H9 (cell line): ENCODE data around the gene KIF5A. TPM values are rescaled to one million over a fixed set of nuclear protein-coding genes. Genes with fewer than 3 reads are reported as not detected.
"Not testable (repeated sequence)": the region's sequence is repeated elsewhere in the genome, so short reads cannot be mapped to it uniquely, and the experiment has no call there.

Source experiments
- DNase-seq: peaks from one replicate; pipeline ENCODE4 v3.0.0-alpha.2; 2017
- H2AFZ ChIP-seq: one replicate; pipeline ENCODE4 v1.6.1; 2013; ENCODE audit warnings: mild to moderate bottlenecking, low read length, control low read depth, moderate library complexity
- H2AK5ac ChIP-seq: 2 replicates; pipeline ENCODE4 v1.6.1; 2013; ENCODE audit warnings: low read length, control low read depth, mixed read lengths; ENCODE audit not compliant: insufficient read length
- H2BK120ac ChIP-seq: one replicate; pipeline ENCODE4 v1.6.1; 2013; ENCODE audit warnings: low read depth, mild to moderate bottlenecking, low read length, control low read depth, inconsistent platforms; ENCODE audit not compliant: poor library complexity, severe bottlenecking
- H2BK12ac ChIP-seq: 2 replicates; pipeline ENCODE4 v1.6.1; 2013; ENCODE audit warnings: low read length, control low read depth, mixed read lengths, low read depth; ENCODE audit not compliant: insufficient read length
- H2BK15ac ChIP-seq: 2 replicates; pipeline ENCODE4 v1.6.1; 2013; ENCODE audit warnings: low read depth, low read length, control low read depth
- H2BK20ac ChIP-seq: one replicate; pipeline ENCODE4 v1.6.1; 2013; ENCODE audit warnings: low read depth, mild to moderate bottlenecking, low read length, control low read depth, inconsistent platforms; ENCODE audit not compliant: poor library complexity, severe bottlenecking
- H2BK5ac ChIP-seq: 2 replicates; pipeline ENCODE4 v1.6.1; 2013; ENCODE audit warnings: low read length, control low read depth, mixed read lengths; ENCODE audit not compliant: insufficient read length
- H3K14ac ChIP-seq: 2 replicates; pipeline ENCODE4 v1.6.1; 2013; ENCODE audit warnings: low read length, control low read depth; ENCODE audit not compliant: insufficient read depth
- H3K18ac ChIP-seq: 2 replicates; pipeline ENCODE4 v1.6.1; 2013; ENCODE audit warnings: low read depth, mild to moderate bottlenecking, mixed read lengths, low read length, control low read depth; ENCODE audit not compliant: insufficient read length
- H3K23ac ChIP-seq: 2 replicates; pipeline ENCODE4 v1.6.1; 2013; ENCODE audit warnings: low read length, control low read depth, mixed read lengths, low read depth; ENCODE audit not compliant: insufficient read length
- H3K23me2 ChIP-seq: 2 replicates; pipeline ENCODE4 v1.6.1; 2013; ENCODE audit warnings: low read depth, mild to moderate bottlenecking, mixed read lengths, low read length, control low read depth; ENCODE audit not compliant: insufficient read length, poor library complexity, severe bottlenecking
- H3K27ac ChIP-seq: 2 replicates; pipeline ENCODE4 v1.5.1; 2013; ENCODE audit warnings: low read length, control low read depth, mixed read lengths, low read depth; ENCODE audit not compliant: insufficient read length
- H3K27me3 ChIP-seq: 2 replicates; pipeline ENCODE4 v1.6.1; 2013; ENCODE audit warnings: low read length, control low read depth, inconsistent platforms; ENCODE audit not compliant: insufficient read depth
- H3K4ac ChIP-seq: 2 replicates; pipeline ENCODE4 v1.6.1; 2013; ENCODE audit warnings: low read depth, mild to moderate bottlenecking, control low read depth, inconsistent platforms, low read length, moderate library complexity
- H3K4me1 ChIP-seq: 2 replicates; pipeline ENCODE4 v1.6.1; 2013; ENCODE audit warnings: low read length, control low read depth, inconsistent platforms; ENCODE audit not compliant: insufficient read depth
- H3K4me2 ChIP-seq: 2 replicates; pipeline ENCODE4 v1.6.1; 2013; ENCODE audit warnings: low read length, control low read depth, mixed read lengths; ENCODE audit not compliant: insufficient read length, insufficient read depth
- H3K56ac ChIP-seq: 2 replicates; pipeline ENCODE4 v1.6.1; 2013; ENCODE audit warnings: low read depth, mild to moderate bottlenecking, mixed read lengths, low read length, control low read depth; ENCODE audit not compliant: insufficient read length
- H3K79me1 ChIP-seq: 2 replicates; pipeline ENCODE4 v1.6.1; 2013; ENCODE audit warnings: low read depth, mild to moderate bottlenecking, moderate library complexity, low read length, control low read depth, inconsistent platforms; ENCODE audit not compliant: insufficient read depth, poor library complexity, severe bottlenecking
- H3K79me2 ChIP-seq: 2 replicates; pipeline ENCODE4 v1.6.1; 2013; ENCODE audit warnings: low read length, control low read depth, inconsistent platforms; ENCODE audit not compliant: insufficient read depth
- H3K9ac ChIP-seq: 2 replicates; pipeline ENCODE4 v1.6.1; 2013; ENCODE audit warnings: low read length, control low read depth, mixed read lengths; ENCODE audit not compliant: insufficient read length; ENCODE audit errors: extremely low read depth
- H3K9me3 ChIP-seq: one replicate; pipeline ENCODE4 v1.6.1; 2013; ENCODE audit warnings: low read depth, low read length, inconsistent platforms; ENCODE audit not compliant: control insufficient read depth
- H3T11ph ChIP-seq: one replicate; pipeline ENCODE4 v1.6.1; 2013; ENCODE audit warnings: mild to moderate bottlenecking, low read length, control low read depth, inconsistent platforms
- H4K20me1 ChIP-seq: one replicate; pipeline ENCODE4 v1.6.1; 2013; ENCODE audit not compliant: control insufficient read depth, insufficient read length, insufficient read depth
- H4K5ac ChIP-seq: 2 replicates; pipeline ENCODE4 v1.6.1; 2013; ENCODE audit warnings: low read depth, mild to moderate bottlenecking, mixed read lengths, low read length, control low read depth; ENCODE audit not compliant: insufficient read length
- H4K8ac ChIP-seq: replicated peaks from 2 replicates; pipeline ENCODE4 v1.6.1; 2013; ENCODE audit warnings: low read length, control low read depth, mixed read lengths, low read depth; ENCODE audit not compliant: insufficient read length
- H4K91ac ChIP-seq: 2 replicates; pipeline ENCODE4 v1.6.1; 2013; ENCODE audit warnings: low read depth, mild to moderate bottlenecking, moderate library complexity, mixed read lengths, low read length, control low read depth; ENCODE audit not compliant: insufficient read length
- H3K27ac Mint-ChIP-seq, 3 experiments: 2 replicates in 2 of 3; 3 replicates in 1 of 3; pipeline ENCODE4 v1.8.0; 2020 to 2021; ENCODE audit warnings: mixed read lengths in 3 of 3, mild to moderate bottlenecking in 1 of 3, moderate library complexity in 1 of 3
- H3K27me3 Mint-ChIP-seq: 2 replicates; pipeline ENCODE4 v1.8.0; 2021; ENCODE audit warnings: low read depth, mild to moderate bottlenecking, moderate library complexity, mixed read lengths
- H3K36me3 Mint-ChIP-seq, 3 experiments: 2 replicates in 2 of 3; 3 replicates in 1 of 3; pipeline ENCODE4 v1.8.0; 2020 to 2021; ENCODE audit warnings: low read depth in 3 of 3, mixed read lengths in 3 of 3; ENCODE audit not compliant: insufficient read depth in 1 of 3
- H3K4me1 Mint-ChIP-seq, 2 experiments: 2 replicates each; pipeline ENCODE4 v1.8.0; 2020; ENCODE audit warnings: mixed read lengths in 2 of 2
- H3K4me3 Mint-ChIP-seq, 2 experiments: 2 replicates in 1 of 2; 3 replicates in 1 of 2; pipeline ENCODE4 v1.8.0; 2020 to 2021; ENCODE audit warnings: mild to moderate bottlenecking in 2 of 2, mixed read lengths in 2 of 2, moderate library complexity in 1 of 2
- H3K9me3 Mint-ChIP-seq, 2 experiments: 2 replicates in 1 of 2; 3 replicates in 1 of 2; pipeline ENCODE4 v1.8.0; 2020; ENCODE audit warnings: mild to moderate bottlenecking in 2 of 2, mixed read lengths in 2 of 2, moderate library complexity in 1 of 2
- WGBS: extraction: QIAGEN DNeasy Blood & Tissue Kit; methylation state at CpG from one replicate; pipeline ENCODE4 v1.1.7; 2013; ENCODE audit warnings: missing lambda C conversion rate, low lambda C conversion rate, mixed read lengths; ENCODE audit not compliant: insufficient read length; ENCODE audit errors: extremely low coverage; 5-methylcytosine and 5-hydroxymethylcytosine counted together
- total RNA-seq: library from RNA; stranded (reverse); gene quantifications from 2 replicates; pipeline ENCODE4 v1.2.1, GENCODE V29; 2021

The KIF5A gene
- total RNA-seq, 1 experiment from 2014 or later, result 18.5 TPM

DNA sequence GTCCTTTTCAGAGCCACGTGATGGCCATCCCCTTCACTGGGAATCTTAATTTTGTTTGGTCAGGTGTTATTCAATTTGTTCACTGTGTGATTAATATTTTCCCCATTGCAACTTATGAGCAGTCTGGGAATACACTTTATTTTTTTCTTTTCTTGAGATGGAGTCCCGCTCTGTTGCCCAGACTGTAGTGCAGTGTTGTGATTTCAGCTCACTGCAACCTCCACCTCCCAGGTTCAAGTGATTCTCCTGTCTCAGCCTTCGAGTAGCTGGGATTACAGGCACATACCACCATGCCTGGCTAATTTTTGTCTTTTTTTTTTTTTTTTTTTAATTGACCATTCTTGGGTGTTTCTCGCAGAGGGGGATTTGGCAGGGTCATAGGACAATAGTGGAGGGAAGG, 43.3 kb upstream of the KIF5A start:
- H3K23ac ChIP-seq, H3K79me2 ChIP-seq, H3K27me3 Mint-ChIP-seq, H2AK5ac ChIP-seq, H3K56ac ChIP-seq, H4K5ac ChIP-seq, H4K91ac ChIP-seq, H2AFZ ChIP-seq, H3K18ac ChIP-seq, H3K4me2 ChIP-seq, H3T11ph ChIP-seq, H3K23me2 ChIP-seq, H3K4me1 Mint-ChIP-seq, H2BK20ac ChIP-seq, H4K8ac ChIP-seq, H2BK15ac ChIP-seq, H3K4me3 Mint-ChIP-seq, H2BK12ac ChIP-seq, DNase-seq, H3K9me3 ChIP-seq, H3K9ac ChIP-seq, H3K4me1 ChIP-seq, H3K4ac ChIP-seq, H3K79me1 ChIP-seq, H2BK120ac ChIP-seq, H3K9me3 Mint-ChIP-seq, H3K27me3 ChIP-seq, H3K14ac ChIP-seq, H3K27ac Mint-ChIP-seq, H3K27ac ChIP-seq, H4K20me1 ChIP-seq, H2BK5ac ChIP-seq: not testable (repeated sequence)
- H3K36me3 Mint-ChIP-seq, result peaks cover 67 to 85% (median 73%) of the 10 kb centered on the region in 3 experiments
- no CpG with 5 or more reads among the region's 4 CpGs for whole genome bisulfite sequencing

- H3K14ac ChIP-seq, H3K56ac ChIP-seq, H4K20me1 ChIP-seq, H3K27ac ChIP-seq, H3K4ac ChIP-seq, H3K27ac Mint-ChIP-seq, H3K9me3 ChIP-seq, H2AFZ ChIP-seq, H2BK20ac ChIP-seq, H3K4me3 Mint-ChIP-seq, H2BK12ac ChIP-seq, H3K4me1 ChIP-seq, H2BK15ac ChIP-seq, H3K18ac ChIP-seq, H2BK5ac ChIP-seq, H3K27me3 Mint-ChIP-seq, H2BK120ac ChIP-seq, H2AK5ac ChIP-seq, H4K5ac ChIP-seq, H4K8ac ChIP-seq, H4K91ac ChIP-seq, DNase-seq, H3K4me1 Mint-ChIP-seq, H3K23me2 ChIP-seq, H3K4me2 ChIP-seq, H3K23ac ChIP-seq, H3K79me1 ChIP-seq, H3K79me2 ChIP-seq, H3K9ac ChIP-seq, H3T11ph ChIP-seq, H3K9me3 Mint-ChIP-seq, H3K27me3 ChIP-seq: not testable (repeated sequence)
- peaks cover 71 to 86% (median 75%) of the 10 kb centered on the region in 3 experiments for H3K36me3 Mint-ChIP-seq
- WGBS, result no CpG with 5 or more reads among the region's 28 CpGs
Measured at GRCh38 chr12:57507796-57508195, 42.0 kb upstream of the KIF5A start.
